GM18873 (cell line): Measurements from ENCODE around the gene MUC22.

ENCODE experiments used
- ATAC-seq: cut with Tn5 transposase; IDR thresholded peaks from one replicate; pipeline ENCODE4 v1.9.1; 2021; ENCODE audit warnings: mild to moderate bottlenecking, moderate library complexity, moderate number of reproducible peaks; ENCODE audit not compliant: unreplicated experiment, low FRiP score

MUC22 gene

DNA sequence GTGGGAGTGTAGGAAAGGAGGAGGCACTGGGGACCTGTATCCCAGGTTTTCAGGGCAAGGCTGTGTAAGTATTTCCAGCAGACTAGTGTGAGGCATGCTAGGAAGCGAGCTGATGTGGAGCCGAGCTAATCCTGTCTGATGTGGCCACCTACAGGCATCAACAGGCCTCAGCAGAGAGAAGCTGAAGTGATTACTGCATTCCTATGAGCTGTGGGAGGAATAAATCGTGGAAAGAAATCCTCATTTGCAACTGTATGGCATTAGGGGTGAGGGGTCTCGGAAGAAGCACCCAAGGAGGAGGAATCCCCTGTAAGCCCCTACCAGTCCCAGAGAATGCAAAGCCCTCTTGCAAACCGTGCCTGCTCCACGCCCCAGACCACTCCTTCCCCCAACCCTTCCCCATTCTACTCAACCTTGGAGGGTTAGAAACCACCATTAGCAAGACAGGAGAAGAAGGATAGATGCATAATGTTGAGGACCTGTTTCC lies 60.5 kb downstream of the MUC22 start:
- ATAC-seq: no peak

DNA sequence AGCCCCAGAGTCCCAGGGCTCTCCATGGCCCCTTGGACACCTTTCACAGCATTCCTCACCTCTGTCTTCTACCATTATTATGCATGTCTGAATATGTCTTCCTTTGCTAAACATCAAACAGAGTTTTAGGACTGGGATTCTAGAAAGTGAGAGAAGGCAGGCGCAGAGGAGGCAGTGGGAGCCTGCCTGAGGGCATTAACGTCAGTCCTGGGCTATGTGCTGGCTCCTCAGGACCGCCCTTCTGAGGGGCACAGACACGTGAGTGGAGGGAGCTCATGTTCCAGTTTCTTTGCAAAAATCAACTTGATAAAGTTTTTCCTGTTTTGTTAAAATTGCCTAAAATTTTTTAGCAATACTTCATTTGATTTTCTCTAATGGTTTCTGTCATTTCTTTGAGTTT lies 64.1 kb downstream of the MUC22 start:
- ATAC-seq: no peak

- ATAC-seq: no peak
Measured at GRCh38 chr6:31075528-31075927, 65.3 kb downstream of the MUC22 start.

GRCh38 chr6:31076611-31077010 lies 66.3 kb downstream of the MUC22 start:
- ATAC-seq: no peak

DNA sequence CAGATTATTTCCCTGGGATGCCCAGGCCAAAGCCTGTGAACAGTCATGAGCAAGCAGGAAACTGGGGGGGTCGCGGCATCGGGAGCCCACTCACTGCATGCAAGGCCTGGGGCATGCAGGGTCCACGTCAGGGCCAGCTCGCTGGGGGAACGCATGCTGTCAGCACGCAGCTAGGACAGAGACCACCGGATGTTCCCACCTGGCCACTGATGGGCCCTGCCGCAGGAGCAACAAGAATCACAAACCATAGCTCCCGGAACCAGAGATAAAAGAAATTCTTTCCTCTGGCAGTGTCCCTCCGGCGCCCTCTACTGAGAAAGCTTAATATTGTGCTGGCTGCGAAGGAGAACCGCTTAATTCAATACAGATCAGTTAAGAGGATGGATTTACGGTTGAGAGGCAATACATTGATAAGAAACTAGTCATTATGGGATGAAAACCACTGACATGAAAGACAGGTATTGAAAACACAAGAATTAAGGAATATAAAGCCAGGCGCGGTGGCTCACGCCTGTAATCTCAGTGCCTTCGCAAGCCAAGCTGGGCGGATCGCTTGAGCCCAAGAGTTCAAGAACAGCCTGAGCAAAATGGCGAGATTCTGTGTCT lies 69.5 kb downstream of the MUC22 start:
- no peak for ATAC-seq

DNA sequence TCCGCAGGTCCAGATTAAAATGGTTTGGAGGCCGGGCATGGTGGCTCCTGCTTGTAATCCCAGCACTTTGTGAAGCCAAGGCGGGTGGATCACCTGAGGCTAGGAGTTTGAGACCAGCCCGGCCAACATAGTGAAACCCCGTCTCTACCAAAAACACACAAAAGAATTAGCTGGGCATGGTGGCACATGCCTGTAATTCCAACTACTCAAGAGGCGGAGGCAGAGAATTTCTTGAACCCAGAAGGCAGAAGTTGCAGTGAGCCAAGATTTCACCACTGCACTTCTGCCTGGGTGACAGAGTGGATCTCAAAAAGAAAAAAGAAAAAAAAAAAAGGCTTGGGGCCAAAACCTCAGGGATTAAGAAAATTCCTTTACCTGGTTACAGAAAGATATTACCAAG lies 71.6 kb downstream of the MUC22 start:
- ATAC-seq: no peak

GRCh38 chr6:31083742-31084354 lies 73.6 kb downstream of the MUC22 start:
- no peak for ATAC-seq
